Upper lobe of left lung (tissue), 4 donors: ENCODE measurements around the gene PLCB1.

ENCODE experiments used
- CTCF ChIP-seq, 6 experiments: fragments of 450-650 bp in 4 of 6; fragments of 200-600 bp in 2 of 6; sonication (generic) in 2 of 6; IDR thresholded peaks; one replicate each; pipeline ENCODE4 v1.5.1; 2016 to 2019; ENCODE audit warnings: antibody characterized with exemption in 6 of 6
- EP300 ChIP-seq, 4 donors: sonication (generic); formaldehyde crosslinking; IDR thresholded peaks; one replicate each; pipeline ENCODE4 v1.5.1; 2017; ENCODE audit warnings: antibody characterized with exemption in 4 of 4, control low read depth in 2 of 4
- POLR2A ChIP-seq, 4 donors: fragments of 450-650 bp; IDR thresholded peaks; one replicate each; pipeline ENCODE4 v1.5.1; 2016 to 2017; ENCODE audit warnings: antibody characterized with exemption in 4 of 4, mild to moderate bottlenecking in 2 of 4

- TF ChIP-seq CTCF (IDR thresholded peaks at IDR 0.05) (no peak), POLR2A (IDR thresholded peaks at IDR 0.05) (no peak), EP300 (IDR thresholded peaks at IDR 0.05) (no peak)
These were observed 557.3 kb downstream of the PLCB1 start for GRCh38 chr20:8689337-8689736.
